Hematopoietic multipotent progenitor cell treated with erythropoietin and hydrocortisone succinate and interleukin-3 and kit ligand, for 8 days (in vitro differentiated cells): ENCODE measurements around the gene CUL4A.
"Not testable (repeated sequence)": the region's sequence is repeated elsewhere in the genome, so short reads cannot be mapped to it uniquely, and the experiment has no call there.

Experiments used
- DNase-seq: peaks from one replicate; pipeline ENCODE4 v3.0.0-alpha.2; 2015

CUL4A gene

DNA sequence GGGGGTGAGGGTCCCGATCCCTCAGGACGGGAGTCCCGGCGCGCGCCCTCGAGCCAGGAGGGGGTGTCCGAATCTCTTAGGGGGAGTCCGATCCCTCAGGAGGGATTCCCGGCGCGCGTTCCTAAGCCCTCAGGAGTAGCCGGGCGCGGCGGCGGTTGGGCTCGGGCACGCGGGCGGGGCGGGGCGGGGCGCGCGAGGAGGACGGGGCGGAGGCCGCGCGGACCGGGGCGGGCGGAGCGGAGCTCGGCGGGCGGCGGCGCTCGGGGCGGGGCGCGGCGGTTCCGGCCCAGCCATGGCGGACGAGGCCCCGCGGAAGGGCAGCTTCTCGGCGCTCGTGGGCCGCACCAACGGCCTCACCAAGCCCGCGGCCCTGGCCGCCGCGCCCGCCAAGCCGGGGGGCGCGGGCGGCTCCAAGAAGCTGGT is at the start of gene CUL4A:
Gene CUL4A, plus strand, starts transcription at position 278 of the 423 bp plus-strand sequence. Its CDS starts 15 bp downstream, at position 293.
- peak; percentile 72 for DNase-seq

DNA sequence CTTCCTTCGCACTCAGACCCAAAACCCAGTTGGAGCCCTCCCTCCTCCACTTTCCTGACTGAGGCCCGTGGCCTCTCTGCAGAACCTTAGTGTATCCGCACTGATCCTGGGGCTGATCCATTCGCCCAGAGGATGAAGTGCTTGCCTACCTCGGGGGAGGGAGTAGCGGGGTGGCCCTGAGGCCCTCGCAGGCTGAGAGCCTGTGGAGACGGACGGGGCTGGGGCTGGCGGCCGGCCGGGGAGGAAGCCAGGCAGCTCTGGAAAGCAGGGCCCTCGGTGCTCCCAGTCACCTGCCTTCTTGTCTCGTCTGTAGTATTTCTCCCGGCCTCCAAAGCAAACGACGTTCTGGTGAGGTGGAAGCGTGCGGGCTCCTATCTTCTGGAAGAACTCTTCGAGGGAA is 49.7 kb upstream of the CUL4A start:
- no peak for DNase-seq

DNA sequence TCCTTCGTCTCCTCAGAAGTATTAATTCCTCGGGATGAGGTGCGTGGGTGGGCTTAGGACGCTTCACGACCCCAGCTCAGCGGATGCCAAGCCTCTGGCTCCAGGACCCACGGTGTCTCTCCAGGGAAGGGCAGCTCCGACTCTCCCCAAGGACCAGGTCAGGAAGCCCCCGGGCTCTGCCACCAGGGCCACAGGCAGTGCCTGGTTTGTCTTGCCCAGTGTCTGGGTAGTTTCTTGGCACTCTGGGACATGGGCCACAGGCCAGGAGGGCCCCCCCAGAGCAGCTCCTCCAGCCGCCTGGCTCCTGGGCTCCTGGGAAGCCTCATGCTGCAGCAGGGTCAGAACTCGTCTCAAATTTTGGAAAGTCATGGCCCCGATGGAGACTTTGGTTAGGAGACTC is 48.4 kb upstream of the CUL4A start:
- no peak for DNase-seq

DNA sequence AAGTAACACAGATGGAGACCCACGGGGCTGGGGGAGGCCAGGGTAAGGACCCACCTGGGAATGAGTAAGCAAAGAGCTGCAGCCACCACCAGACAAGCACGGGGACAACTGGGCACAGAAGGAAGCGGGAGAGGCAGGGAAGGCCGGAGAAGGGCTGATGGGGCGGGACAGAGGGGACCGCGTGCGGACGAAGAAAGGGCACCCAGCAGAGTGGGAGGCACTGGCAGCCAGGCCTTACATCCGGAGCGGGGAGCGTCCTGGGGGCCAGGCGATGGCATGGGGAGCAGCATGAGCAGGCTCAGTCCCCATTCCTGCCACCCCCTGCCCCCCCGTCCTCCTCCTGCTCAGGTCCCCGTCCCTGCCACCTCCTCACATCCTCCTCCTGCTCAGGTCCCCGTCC is 48.0 kb upstream of the CUL4A start:
- no peak for DNase-seq

DNA sequence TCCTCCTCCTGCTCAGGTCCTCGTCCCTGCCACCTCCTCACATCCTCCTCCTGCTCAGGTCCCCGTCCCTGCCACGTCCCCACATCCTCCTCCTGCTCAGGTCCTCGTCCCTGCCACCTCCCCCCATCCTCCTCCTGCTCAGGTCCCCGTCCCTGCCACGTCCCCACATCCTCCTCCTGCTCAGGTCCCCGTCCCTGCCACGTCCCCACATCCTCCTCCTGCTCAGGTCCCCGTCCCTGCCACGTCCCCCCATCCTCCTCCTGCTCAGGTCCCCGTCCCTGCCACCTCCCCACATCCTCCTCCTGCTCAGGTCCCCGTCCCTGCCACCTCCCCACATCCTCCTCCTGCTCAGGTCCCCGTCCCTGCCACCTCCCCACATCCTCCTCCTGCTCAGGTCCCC is 47.4 kb upstream of the CUL4A start:
- not testable (repeated sequence) for DNase-seq

DNA sequence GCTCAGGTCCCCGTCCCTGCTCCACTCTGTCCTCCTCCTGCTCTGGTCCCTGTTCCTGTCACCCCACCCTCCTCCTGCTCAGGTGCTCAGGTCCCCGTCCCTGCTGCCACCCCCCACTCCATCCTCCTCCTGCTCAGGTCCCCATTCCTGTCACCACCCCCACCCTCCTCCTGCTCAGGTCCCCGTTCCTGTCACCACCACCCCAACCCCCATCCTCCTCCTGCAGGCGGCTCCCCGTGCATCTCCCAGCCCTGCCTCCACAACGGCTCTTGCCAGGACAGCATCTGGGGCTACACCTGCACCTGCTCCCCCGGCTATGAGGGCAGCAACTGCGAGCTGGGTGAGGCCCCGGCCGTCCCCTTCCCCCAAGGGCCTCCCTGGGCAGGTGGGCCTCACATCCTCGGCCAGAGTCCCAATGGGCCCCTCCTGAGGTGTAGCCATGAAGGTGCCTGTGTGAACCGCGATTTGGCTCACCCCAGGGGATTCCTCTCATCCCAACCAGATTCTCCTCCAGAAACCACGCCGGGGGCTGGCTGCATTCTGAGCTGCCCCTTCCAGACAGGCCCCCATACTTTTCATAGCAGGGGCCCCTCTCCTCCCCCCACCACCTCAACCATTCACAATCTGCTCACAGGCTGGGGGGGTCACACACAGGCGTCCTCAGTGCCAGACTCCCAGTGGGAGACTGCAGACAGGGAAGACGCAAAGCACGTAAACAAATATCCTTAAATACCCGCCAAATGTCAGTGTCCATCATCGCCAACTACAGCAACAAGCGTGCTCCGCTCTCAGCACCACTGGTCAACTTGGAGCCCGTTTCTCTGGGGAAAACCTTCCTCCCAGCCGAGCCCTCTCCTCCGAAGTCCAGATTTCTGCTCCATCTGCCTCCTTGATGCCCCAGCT is 46.4 kb upstream of the CUL4A start:
- DNase-seq, result no peak

DNA sequence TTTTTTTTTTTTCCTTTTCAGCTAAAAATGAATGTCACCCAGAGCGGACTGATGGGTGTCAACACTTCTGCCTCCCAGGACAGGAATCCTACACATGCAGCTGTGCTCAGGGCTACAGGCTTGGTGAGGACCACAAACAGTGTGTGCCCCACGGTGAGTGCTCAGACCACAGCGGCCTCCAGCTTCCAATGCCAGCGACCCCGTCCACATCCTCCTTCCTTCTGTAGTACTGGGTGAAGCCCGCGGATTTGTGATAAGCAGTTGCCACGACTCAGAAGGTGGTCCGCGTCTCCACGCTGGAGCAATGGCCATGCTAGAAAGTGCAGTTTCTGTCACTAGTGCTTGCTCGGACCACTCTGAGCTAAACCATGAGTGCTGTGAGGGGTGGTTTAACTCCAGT is 44.9 kb upstream of the CUL4A start:
- no peak for DNase-seq

DNA sequence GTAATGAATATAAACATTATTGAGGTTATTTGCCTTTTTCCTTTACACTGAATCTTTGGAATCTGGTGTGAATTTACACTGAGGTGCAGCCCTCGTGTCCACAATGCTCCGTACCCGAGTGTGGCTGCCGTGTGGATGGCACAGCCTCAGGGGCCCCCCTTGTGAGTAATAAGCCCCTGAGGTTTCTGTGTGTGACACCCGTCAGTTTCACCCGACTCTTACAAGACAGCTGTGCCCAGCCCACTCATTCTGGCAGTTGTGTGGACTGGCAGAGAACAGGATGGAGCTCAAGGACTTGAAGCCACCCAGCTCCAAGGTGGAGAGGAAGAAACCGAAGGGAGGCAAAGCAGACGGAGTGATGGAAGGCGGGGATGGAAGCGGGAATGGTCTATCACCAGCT is 43.1 kb upstream of the CUL4A start:
- no peak for DNase-seq

DNA sequence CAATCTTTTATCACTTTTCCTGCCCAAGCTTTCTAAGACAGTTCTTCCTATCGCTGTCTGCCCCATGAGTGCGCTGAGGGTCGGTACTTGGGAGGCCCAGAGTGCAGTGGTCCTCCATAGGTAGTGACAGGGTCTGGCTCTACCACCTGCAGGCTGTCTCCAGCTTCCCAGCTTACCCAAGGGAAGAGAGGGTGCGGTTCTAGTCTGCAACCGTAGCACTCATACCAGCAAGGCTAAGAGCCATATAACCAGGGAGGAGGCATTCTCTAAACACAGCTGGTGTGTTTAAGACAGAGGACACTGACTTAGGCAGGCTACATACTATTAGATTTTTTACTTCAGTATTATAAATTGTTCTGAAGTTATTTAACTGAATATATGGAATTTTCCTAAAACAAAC is 42.7 kb upstream of the CUL4A start:
- DNase-seq, result no peak

DNA sequence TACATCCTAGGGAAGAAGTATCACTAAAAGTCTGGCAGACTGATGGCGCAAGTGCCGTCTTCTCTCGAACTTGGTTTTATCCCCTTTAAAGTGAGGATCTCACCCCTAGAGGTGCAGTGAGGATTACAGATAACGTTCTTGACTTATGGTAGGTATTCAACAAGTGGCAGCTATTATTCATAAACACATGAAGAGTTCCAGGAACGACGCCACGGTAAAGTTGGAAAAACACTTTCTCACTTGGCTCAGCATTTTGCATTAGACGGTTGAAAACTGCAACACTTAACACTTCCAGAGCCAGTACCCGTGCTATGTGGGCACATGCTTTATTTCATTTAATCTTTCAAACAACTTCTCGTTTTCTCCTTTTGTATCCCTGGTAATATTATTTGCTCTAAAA is 42.3 kb upstream of the CUL4A start:
- DNase-seq, result no peak

DNA sequence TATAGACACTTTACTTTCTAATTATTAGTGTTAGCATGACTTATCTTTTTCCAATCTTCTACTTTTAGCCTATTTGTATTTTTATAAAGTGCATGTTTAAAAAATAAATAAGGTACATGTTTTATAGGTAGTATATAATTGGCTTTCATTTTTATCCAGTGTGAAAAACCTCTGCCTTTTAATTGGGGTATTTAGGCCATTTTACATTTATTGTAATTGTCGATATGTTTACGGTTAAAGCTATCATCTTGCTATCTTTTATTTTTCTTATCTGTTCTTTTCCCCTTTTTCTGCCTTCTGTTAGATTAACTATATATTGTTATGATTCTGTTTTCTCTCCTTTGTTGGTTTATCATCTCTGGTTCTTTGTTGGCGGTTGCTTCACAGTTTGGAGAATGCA is 41.8 kb upstream of the CUL4A start:
- DNase-seq, result no peak

DNA sequence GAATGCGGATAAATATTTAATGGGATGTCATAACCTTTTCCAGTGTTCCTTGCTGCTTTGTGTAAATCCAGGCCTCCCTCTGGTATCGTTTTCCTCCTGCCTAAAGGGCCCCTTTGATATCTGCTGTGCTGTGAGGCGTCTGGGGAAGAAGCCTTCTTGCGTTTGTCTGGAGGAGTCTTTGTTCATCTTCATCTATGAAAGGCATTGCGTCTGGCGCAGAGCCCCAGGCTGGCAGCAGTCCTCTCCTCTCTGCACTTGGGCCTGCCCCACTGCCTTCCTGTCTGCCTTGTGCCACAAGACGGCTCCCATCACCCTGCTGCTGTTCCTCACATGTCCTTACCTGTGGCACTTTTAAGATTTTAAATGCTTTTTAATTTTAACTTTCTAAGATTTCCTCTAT is 41.2 kb upstream of the CUL4A start:
- no peak for DNase-seq

DNA sequence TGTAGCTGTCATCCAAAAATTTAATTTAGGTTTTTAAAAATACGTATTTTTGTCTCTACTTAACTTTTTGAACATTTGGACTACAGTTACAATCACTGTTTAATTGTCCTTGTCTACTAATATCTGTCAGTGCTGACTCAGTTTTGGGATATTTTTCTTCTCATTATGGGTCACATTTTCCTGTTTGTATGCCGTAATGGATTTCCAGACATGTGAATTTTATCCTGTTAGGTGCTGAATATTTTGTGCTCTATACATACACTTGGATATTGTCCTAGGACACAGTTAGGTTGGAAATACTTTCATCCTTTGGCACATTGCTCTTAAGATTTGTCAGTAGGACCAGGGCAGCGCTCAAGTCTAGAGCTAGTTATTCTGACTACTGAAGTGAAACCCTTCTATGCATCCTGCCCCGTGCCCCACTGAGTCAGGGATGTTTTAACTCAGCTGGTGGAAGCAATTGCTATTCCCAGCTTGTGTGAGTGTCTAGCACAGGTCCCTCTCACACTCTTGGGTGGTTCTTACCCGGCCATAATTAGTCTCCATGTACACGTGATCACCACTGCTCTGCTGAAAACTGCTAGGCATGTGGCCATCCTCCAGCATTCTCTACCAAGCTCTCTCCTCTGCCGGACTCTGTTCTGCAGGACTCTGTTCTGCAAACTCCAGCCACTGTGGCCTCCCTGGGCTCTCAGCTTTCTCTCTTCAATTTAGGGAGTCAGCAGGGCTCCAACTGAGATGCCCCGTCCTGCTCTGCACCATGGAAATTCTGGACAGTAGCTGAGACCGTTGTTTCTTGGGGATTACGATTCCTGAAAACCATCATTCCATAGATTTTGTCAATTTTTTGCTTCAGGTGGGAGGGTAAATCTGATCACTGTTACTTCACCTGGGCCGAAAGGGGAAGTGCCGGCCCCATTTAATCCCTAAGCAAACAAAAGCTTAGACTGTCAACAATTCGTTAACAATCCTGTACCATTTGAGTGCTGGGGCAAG is 39.8 kb upstream of the CUL4A start:
- no peak for DNase-seq

DNA sequence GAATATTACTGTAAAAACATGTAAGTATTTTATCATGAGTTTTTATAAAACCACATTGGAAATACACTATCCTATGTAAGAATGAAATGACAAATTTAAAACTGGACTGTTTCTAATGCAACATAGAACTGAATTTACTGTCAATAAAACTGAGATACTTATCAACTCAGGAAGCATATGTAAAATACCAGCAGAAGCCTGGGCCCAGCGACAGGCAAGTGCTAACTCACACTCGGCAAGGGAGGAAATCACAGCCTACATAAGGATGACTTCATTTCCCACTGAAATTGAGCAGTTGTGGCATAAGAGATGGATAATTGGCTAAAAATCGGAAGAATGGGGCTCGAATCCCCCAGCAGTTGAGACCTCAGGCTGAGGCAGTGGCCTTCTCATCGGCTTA is 38.9 kb upstream of the CUL4A start:
- DNase-seq, result no peak

DNA sequence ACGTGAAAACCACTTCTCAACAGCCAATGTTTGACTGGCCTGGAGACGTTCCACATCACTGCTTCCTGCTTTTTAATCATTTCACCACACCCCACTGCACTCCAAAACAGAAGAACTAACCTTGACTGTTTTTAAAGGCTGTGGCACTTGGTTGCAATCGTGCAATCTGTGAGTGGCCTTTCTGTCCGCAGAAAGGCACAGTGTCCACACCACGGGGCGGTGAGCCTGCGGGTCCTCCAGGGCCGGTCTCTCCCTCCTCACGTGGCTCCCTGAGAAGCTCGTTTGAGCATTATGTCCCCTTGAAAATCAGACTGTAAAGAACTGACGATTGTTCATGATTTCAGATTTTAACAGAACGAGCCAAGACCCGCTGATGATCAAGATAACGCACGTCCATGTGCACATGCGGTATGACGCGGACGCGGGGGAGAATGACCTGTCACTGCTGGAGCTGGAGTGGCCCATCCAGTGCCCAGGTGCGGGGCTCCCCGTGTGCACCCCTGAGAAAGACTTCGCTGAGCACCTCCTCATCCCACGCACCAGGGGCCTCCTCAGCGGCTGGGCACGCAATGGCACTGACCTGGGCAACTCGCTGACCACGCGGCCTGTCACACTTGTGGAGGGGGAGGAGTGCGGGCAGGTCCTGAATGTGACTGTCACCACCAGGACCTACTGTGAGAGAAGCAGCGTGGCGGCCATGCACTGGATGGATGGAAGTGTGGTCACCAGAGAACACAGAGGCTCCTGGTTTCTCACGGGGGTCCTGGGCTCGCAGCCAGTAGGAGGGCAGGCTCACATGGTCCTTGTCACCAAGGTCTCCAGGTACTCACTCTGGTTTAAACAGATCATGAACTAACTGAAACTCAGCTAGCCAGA is 37.9 kb upstream of the CUL4A start:
- no peak for DNase-seq

DNA sequence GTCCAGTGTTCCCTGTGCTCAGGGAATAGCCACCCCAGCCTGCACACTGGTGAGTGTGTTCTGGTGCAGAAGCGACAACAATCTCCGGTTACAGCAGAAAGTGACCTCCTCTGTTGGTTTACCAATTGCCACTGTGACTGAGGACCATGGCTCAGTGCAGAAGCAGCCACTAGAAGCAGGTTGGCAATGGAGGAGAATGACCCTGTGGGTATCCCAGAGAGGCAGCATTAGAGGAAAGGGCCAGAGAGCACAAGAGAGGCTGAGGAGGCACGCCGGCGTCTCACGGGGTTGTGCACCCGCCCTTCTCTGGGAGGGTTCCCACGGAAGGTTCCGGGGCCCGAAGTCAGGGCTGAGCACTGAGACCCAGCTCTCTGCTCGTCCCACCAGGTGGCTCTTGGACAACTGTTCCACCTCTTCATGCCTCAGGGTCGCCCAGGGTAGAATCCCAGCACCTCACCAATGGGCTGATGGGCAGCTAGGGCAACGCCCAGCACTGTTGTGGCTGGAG is 36.9 kb upstream of the CUL4A start:
- DNase-seq, result no peak

DNA sequence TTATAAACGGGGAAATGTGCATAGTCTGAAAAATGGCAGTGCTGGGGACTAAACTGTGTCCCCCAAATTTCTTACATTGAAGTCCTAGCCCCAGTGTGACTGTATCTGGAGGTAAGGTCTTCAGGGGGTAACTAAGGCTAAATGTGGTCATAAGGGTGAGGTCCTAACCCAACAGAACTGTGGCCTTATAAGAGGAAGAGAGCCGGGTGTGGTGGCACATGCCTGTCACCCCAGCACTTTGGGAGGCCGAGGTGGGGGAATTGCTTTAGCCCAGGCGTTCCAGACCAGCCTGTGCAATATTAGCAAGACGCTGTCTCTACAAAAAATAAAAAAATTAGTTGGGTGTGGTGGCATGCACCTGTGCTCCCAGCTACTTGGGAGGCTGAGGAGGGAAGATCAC is 33.1 kb upstream of the CUL4A start:
- peak; percentile 89 for DNase-seq

DNA sequence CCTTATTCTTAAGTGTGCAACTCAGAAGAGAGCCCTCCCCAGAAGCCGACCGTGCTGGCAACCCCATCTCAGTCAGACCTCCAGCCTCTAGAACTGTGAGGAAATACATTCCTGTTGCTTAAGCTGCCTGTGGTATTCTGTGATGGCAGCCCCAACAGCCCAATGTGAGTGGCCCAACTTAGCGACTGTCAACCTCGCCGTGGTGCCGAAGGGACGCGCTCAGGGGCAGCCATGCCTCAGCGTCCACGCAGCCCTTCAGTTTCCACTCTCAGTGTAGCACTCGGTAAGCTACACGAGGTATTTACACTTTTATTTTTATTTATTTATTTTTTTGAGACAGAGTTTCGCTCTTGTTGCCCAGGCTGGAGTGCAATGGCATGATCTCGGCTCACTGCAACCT is 32.6 kb upstream of the CUL4A start:
- no peak for DNase-seq

DNA sequence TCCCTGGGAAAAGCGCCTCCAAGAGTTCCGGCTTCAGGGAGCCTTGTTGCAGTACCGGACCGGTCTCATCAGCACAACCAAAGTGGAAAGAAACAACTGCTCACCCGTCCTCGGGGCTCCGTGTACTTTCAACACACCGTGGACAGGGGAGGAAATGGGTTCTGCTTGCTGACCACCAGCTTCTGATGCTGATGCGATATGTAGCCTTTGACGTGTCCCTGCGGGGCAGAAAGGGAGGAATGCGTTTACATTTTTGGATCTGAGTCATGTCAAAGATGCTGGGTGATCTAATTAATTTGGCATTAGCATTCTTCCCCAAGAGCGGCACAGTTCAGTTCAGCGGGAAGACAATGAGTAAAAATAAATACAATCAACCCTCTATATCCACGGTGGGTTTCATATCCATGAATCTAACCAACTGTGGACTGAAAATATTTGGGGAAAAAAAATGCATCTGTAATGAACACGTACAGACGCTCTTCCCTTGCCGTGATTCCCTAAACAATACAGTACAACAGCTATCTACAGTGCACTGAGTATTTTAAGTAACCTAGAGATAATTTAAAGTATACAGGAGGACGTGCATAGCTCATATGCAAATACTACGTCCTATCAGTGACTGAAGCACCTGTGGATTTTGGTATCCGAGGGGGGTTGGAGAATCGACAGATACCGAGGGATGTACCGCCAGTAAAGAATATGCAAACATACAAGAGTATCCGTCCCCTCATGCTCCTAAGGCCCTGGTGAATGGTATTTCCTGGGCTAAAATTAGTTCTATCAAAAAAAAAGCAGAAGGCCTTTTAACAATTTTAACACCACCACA is 31.1 kb upstream of the CUL4A start:
- no peak for DNase-seq

DNA sequence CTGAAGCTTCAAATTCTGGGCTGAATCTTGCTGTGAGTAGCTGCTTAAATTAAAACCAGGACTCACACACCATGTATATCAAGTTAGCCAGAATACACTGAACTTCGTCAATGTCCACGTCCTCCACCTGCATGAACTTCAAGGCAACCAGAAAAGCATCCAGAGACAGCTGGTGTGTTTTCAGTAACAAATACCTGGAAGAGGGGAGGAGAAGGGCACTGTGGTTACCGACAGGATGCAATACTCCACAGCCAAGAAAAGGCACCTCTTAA is 30.6 kb upstream of the CUL4A start:
- no peak for DNase-seq

DNA sequence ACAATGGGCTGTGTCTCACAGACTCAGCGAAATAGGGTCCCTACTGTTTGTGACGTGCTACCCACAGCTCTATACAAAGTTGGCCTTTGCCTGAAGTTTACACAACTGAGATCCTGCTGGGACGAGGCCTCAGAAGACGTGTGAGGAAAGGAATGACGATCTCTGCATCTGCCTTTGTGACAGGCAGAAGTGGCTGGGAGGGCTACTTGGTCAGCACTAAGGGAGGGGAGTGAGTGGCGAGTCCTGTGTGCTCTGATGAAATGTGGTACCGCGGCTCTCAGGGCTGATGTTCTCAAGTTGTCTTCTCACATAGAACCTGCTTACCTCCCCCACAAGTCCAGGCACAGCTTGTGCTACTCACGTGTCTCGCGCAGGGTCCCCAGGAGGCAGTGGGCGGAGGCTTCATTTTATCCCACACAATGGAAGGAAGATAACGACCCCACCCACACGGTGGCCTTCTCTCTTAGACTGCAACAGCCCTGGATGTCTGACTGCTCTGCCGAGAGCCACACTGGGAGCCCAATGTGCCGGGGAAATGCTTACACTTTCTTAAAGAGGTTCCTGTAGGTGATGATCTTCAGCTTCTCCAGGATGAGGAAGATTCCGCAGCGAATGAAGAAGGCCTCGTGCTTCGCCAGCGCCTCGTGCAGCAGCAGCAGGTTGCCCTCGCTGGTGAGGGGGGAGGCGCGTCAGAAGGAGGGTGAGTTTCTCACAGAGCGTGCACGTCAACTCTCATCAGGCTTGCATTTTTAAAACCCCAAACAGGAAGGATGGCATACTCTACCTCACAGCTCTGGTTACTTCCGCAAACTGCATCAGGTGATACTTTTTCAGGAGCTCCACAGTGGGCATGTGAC is 29.8 kb upstream of the CUL4A start:
- DNase-seq, result peak; percentile 82
